ENCODE data around the gene ABITRAM.
"Not testable (repeated sequence)": the region's sequence is repeated elsewhere in the genome, so short reads cannot be mapped to it uniquely, and the experiment has no call there.

The ABITRAM gene

GRCh38 chr9:108903420-108904103, 30.6 kb upstream of the ABITRAM start:
- no peaks in the 10 kb centered on the region for H3K4me1 ChIP-seq (ENCODE audit: control insufficient read depth in 1 of 2, insufficient read depth in 2 of 2, low read length in 2 of 2)
- no peaks in the 10 kb centered on the region for H3K9me3 ChIP-seq (ENCODE audit: control insufficient read depth in 1 of 2, low read length in 2 of 2)
- no peak overlapping the region for H3K4me3 ChIP-seq (ENCODE audit: low read depth in 1 of 2, low read length in 2 of 2)
- H3K27me3 ChIP-seq (ENCODE audit: low read depth, low read length): no peaks in the 10 kb centered on the region
- no peak overlapping the region for H3K27ac ChIP-seq (ENCODE audit: low read length)
- peaks cover 71 to 87% of the 10 kb centered on the region in 2 donors for H3K36me3 ChIP-seq (ENCODE audit: control insufficient read depth in 1 of 2, insufficient read depth in 2 of 2, low read length in 2 of 2)

- H3K4me1 ChIP-seq (ENCODE audit: control insufficient read depth in 1 of 2, insufficient read depth in 2 of 2, low read length in 2 of 2): no peaks in the 10 kb centered on the region
- H3K27me3 ChIP-seq (ENCODE audit: low read depth, low read length): no peaks in the 10 kb centered on the region
- no peak overlapping the region for H3K4me3 ChIP-seq (ENCODE audit: low read depth in 1 of 2, low read length in 2 of 2)
- no peak overlapping the region for H3K27ac ChIP-seq (ENCODE audit: low read length)
- H3K9me3 ChIP-seq (ENCODE audit: control insufficient read depth in 1 of 2, low read length in 2 of 2): no peaks in the 10 kb centered on the region
- H3K36me3 ChIP-seq (ENCODE audit: control insufficient read depth in 1 of 2, insufficient read depth in 2 of 2, low read length in 2 of 2): peaks cover 74 to 86% of the 10 kb centered on the region in 2 donors
These were observed 30.0 kb upstream of the ABITRAM start for GRCh38 chr9:108904161-108904560.

DNA sequence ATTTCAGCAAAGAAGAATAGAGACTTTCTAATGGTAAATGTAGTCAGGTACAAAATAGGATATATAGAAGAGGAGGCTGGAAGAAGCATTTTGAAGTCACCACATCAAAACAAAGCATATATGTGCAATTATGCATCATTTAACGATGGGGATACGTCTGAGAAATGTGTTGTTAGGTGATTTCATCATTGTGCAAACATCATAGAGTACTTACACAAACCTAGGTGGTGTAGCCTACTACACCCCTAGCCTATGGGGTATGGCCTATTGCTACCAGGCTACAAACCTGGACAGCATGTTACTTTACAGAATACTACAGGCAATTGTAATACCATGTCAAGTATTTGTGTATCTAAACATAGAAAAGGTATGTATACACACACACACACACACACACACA, 28.7 kb upstream of the ABITRAM start:
- H3K9me3 ChIP-seq (ENCODE audit: control insufficient read depth in 1 of 2, low read length in 2 of 2): no peaks in the 10 kb centered on the region
- peaks cover 67 to 80% of the 10 kb centered on the region in 2 donors for H3K36me3 ChIP-seq (ENCODE audit: control insufficient read depth in 1 of 2, insufficient read depth in 2 of 2, low read length in 2 of 2)
- H3K27ac ChIP-seq (ENCODE audit: low read length): no peak overlapping the region
- no peaks in the 10 kb centered on the region for H3K27me3 ChIP-seq (ENCODE audit: low read depth, low read length)
- no peak overlapping the region for H3K4me3 ChIP-seq (ENCODE audit: low read depth in 1 of 2, low read length in 2 of 2)
- no peaks in the 10 kb centered on the region for H3K4me1 ChIP-seq (ENCODE audit: control insufficient read depth in 1 of 2, insufficient read depth in 2 of 2, low read length in 2 of 2)

DNA sequence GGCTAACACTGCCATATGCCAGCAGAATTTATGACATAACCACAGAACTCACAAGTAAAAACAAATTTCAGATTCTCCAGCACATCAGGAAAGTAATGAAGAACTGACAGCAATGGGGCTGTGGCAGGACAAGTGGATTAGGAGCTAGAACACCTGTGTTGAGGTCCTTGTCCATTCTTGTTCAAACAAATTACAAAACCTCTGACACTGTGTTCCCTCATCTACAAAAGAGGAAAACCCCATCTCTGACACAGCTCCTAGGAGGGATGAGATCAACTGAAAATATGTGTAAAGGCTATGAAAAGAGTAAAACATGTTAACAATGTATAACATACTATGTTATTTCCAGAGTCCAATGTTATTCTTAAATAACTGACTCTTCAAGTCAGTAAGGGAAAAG, 23.8 kb upstream of the ABITRAM start:
- Histone ChIP-seq H3K27ac (ENCODE audit: low read length) (no peak overlapping the region), H3K36me3 (ENCODE audit: control insufficient read depth in 1 of 2, insufficient read depth in 2 of 2, low read length in 2 of 2) (peaks cover 63 to 80% of the 10 kb centered on the region in 2 donors), H3K4me3 (ENCODE audit: low read depth in 1 of 2, low read length in 2 of 2) (no peak overlapping the region), H3K4me1 (ENCODE audit: control insufficient read depth in 1 of 2, insufficient read depth in 2 of 2, low read length in 2 of 2) (no peaks in the 10 kb centered on the region), H3K27me3 (ENCODE audit: low read depth, low read length) (no peaks in the 10 kb centered on the region), H3K9me3 (ENCODE audit: control insufficient read depth in 1 of 2, low read length in 2 of 2) (no peaks in the 10 kb centered on the region)

DNA sequence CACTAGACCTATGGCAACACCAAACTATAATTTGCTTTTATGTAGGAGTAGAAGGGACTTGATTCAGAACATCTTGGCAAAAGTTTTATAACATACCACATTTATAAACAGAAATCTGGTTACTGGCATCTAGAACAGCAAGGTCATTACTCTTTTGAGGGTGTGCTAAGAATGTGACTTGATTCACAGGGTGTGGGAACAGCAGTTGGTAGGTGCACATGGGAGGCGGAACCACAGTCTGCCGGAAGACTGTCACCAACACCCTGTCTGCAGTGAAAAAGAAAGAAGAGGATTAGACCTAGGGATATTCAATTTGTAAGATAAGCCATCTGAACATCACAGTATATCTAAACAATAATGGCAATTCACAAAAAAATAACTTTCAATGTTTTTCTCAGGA, 23.3 kb upstream of the ABITRAM start:
- Histone ChIP-seq H3K27me3 (ENCODE audit: low read depth, low read length) (no peaks in the 10 kb centered on the region), H3K4me1 (ENCODE audit: control insufficient read depth in 1 of 2, insufficient read depth in 2 of 2, low read length in 2 of 2) (no peaks in the 10 kb centered on the region), H3K4me3 (ENCODE audit: low read depth in 1 of 2, low read length in 2 of 2) (no peak overlapping the region), H3K9me3 (ENCODE audit: control insufficient read depth in 1 of 2, low read length in 2 of 2) (no peaks in the 10 kb centered on the region), H3K36me3 (ENCODE audit: control insufficient read depth in 1 of 2, insufficient read depth in 2 of 2, low read length in 2 of 2) (peaks cover 64 to 80% of the 10 kb centered on the region in 2 donors), H3K27ac (ENCODE audit: low read length) (no peak overlapping the region)

GRCh38 chr9:108911820-108912219, 22.4 kb upstream of the ABITRAM start:
- Histone ChIP-seq H3K4me1 (ENCODE audit: control insufficient read depth in 1 of 2, insufficient read depth in 2 of 2, low read length in 2 of 2) (no peaks in the 10 kb centered on the region), H3K27me3 (ENCODE audit: low read depth, low read length) (no peaks in the 10 kb centered on the region), H3K36me3 (ENCODE audit: control insufficient read depth in 1 of 2, insufficient read depth in 2 of 2, low read length in 2 of 2) (peaks cover 59 to 75% of the 10 kb centered on the region in 2 donors), H3K27ac (ENCODE audit: low read length) (no peak overlapping the region), H3K9me3 (ENCODE audit: control insufficient read depth in 1 of 2, low read length in 2 of 2) (no peaks in the 10 kb centered on the region), H3K4me3 (ENCODE audit: low read depth in 1 of 2, low read length in 2 of 2) (no peak overlapping the region)

DNA sequence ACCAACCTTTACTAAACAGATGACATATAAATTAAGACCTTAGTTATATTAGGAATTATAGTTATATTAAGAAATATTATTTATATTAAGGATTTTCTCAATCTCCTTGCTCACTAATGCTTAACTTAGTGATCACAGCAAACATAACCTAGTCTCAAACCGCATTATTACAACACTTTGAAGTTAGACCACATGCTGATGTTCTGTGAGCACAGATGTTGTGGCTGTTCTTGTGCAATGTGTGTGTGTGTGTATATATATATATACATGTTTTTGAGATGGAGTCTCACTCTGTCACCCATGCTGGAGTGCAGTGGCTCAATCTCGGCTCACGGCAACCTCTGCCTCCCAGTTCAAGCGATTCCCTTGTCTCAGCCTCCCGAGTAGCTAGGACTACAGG, 20.8 kb upstream of the ABITRAM start:
- H3K9me3 ChIP-seq (ENCODE audit: control insufficient read depth in 1 of 2, low read length in 2 of 2): no peaks in the 10 kb centered on the region
- peaks cover 59 to 75% of the 10 kb centered on the region in 2 donors for H3K36me3 ChIP-seq (ENCODE audit: control insufficient read depth in 1 of 2, insufficient read depth in 2 of 2, low read length in 2 of 2)
- H3K27ac ChIP-seq (ENCODE audit: low read length): no peak overlapping the region
- no peak overlapping the region for H3K4me3 ChIP-seq (ENCODE audit: low read depth in 1 of 2, low read length in 2 of 2)
- no peaks in the 10 kb centered on the region for H3K27me3 ChIP-seq (ENCODE audit: low read depth, low read length)
- no peaks in the 10 kb centered on the region for H3K4me1 ChIP-seq (ENCODE audit: control insufficient read depth in 1 of 2, insufficient read depth in 2 of 2, low read length in 2 of 2)

DNA sequence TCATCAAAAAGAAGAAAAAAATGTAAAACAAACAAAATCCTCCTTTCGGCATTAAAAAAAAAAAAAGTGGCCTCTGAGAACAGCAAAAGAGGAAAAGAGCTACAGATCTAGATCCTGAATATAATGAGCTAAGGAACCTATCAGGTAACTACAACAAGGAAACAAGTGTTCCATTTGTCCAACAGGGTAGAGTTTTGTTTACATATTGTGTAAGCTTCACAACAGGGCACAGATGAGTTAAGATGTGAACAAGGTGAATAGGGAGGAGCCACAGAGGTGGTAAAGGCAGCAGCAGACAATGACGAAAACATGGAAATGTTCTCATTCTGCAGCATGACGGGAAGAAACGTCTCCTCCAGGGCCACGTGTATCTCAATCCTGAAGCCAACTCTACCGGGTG, 14.7 kb upstream of the ABITRAM start:
- Histone ChIP-seq H3K27me3 (ENCODE audit: low read depth, low read length) (no peaks in the 10 kb centered on the region), H3K27ac (ENCODE audit: low read length) (no peak overlapping the region), H3K36me3 (ENCODE audit: control insufficient read depth in 1 of 2, insufficient read depth in 2 of 2, low read length in 2 of 2) (peaks cover 62 to 83% of the 10 kb centered on the region in 2 donors), H3K4me3 (ENCODE audit: low read depth in 1 of 2, low read length in 2 of 2) (no peak overlapping the region), H3K9me3 (ENCODE audit: control insufficient read depth in 1 of 2, low read length in 2 of 2) (no peaks in the 10 kb centered on the region), H3K4me1 (ENCODE audit: control insufficient read depth in 1 of 2, insufficient read depth in 2 of 2, low read length in 2 of 2) (no peaks in the 10 kb centered on the region)

DNA sequence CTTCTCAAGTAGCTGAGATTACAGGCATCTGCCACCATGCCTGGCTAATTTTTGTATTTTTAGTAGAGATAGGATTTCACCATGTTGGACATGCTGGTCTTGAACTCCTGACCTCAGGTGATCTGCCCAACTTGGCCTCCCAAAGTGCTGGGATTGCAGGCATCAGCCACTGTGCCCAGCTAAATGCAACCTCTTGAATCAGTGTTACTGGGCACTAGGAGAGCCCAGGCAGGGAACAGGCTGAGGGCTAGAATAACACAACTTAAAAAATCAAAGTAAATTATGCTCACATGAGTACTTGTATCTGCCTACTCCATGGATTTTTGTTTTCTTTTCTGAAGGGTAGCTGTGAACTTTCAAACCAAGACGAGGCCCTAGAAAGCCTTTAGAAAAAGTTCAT, 13.8 kb upstream of the ABITRAM start:
- not testable (repeated sequence) for H3K9me3 ChIP-seq (ENCODE audit: control insufficient read depth in 1 of 2, low read length in 2 of 2); H3K27ac ChIP-seq (ENCODE audit: low read length); H3K4me3 ChIP-seq (ENCODE audit: low read depth in 1 of 2, low read length in 2 of 2); H3K27me3 ChIP-seq (ENCODE audit: low read depth, low read length); H3K4me1 ChIP-seq (ENCODE audit: control insufficient read depth in 1 of 2, insufficient read depth in 2 of 2, low read length in 2 of 2)
- H3K36me3 ChIP-seq (ENCODE audit: control insufficient read depth in 1 of 2, insufficient read depth in 2 of 2, low read length in 2 of 2): peaks cover 65 to 83% of the 10 kb centered on the region in 2 donors

GRCh38 chr9:108921200-108921599, 13.0 kb upstream of the ABITRAM start:
- Histone ChIP-seq H3K4me3 (ENCODE audit: low read depth in 1 of 2, low read length in 2 of 2) (no peak overlapping the region), H3K27ac (ENCODE audit: low read length) (no peak overlapping the region), H3K36me3 (ENCODE audit: control insufficient read depth in 1 of 2, insufficient read depth in 2 of 2, low read length in 2 of 2) (peaks cover 65 to 84% of the 10 kb centered on the region in 2 donors), H3K9me3 (ENCODE audit: control insufficient read depth in 1 of 2, low read length in 2 of 2) (no peaks in the 10 kb centered on the region), H3K27me3 (ENCODE audit: low read depth, low read length) (no peaks in the 10 kb centered on the region), H3K4me1 (ENCODE audit: control insufficient read depth in 1 of 2, insufficient read depth in 2 of 2, low read length in 2 of 2) (no peaks in the 10 kb centered on the region)

GRCh38 chr9:108924466-108924865, 9.7 kb upstream of the ABITRAM start:
- H3K27me3 ChIP-seq (ENCODE audit: low read depth, low read length): no peaks in the 10 kb centered on the region
- no peak overlapping the region for H3K27ac ChIP-seq (ENCODE audit: low read length)
- H3K9me3 ChIP-seq (ENCODE audit: control insufficient read depth in 1 of 2, low read length in 2 of 2): no peaks in the 10 kb centered on the region
- H3K36me3 ChIP-seq (ENCODE audit: control insufficient read depth in 1 of 2, insufficient read depth in 2 of 2, low read length in 2 of 2): peaks cover 60 to 77% of the 10 kb centered on the region in 2 donors
- H3K4me1 ChIP-seq (ENCODE audit: control insufficient read depth in 1 of 2, insufficient read depth in 2 of 2, low read length in 2 of 2): no peaks in the 10 kb centered on the region
- H3K4me3 ChIP-seq (ENCODE audit: low read depth in 1 of 2, low read length in 2 of 2): no peak overlapping the region

DNA sequence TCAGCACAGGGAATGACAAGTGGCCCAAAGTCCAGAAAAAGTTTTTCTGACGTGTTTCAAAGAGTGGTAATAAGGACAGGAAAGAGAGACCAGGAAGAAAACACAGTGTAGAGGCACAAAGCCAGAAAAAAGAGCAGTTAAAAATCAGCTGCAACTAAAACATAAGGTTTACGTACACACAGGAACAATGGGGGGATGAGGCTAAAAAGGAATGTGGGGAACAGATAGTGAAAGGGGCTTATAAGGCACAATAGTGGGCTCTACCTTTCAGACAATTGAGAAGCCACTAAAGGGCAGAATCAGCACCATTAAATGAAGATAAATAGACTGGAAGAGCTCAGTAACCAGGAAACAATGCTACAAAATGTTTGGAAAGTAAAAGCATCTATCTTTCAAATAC, 5.8 kb upstream of the ABITRAM start:
- no peaks in the 10 kb centered on the region for H3K9me3 ChIP-seq (ENCODE audit: control insufficient read depth in 1 of 2, low read length in 2 of 2)
- H3K4me3 ChIP-seq (ENCODE audit: low read depth in 1 of 2, low read length in 2 of 2): no peak overlapping the region
- no peak overlapping the region for H3K27ac ChIP-seq (ENCODE audit: low read length)
- H3K36me3 ChIP-seq (ENCODE audit: control insufficient read depth in 1 of 2, insufficient read depth in 2 of 2, low read length in 2 of 2): peaks cover 48 to 50% of the 10 kb centered on the region in 2 donors
- H3K27me3 ChIP-seq (ENCODE audit: low read depth, low read length): no peaks in the 10 kb centered on the region
- H3K4me1 ChIP-seq (ENCODE audit: control insufficient read depth in 1 of 2, insufficient read depth in 2 of 2, low read length in 2 of 2): peaks cover 7 to 8% of the 10 kb centered on the region in 2 donors
